ENCODE results near the gene TPD52L2.

DNA sequence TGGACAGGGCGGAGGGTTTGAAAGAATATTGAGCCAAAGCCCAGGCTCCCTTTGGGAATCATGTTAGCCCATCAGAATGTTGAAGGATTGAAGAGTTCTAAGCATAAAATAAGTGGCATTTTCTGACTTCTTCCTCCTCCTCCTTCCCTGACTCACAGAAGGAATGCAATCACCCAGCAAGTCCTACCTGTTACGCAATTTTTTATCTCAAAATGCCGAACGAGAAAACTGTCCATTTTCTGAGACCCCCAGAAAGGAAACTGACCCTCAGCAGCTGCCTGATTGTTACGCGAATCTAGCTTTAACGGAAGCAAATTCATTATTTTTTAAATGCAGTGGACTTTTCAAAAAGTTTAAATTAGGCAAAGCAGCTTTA is 25.1 kb downstream of the TPD52L2 start:
- TF ChIP-seq POLR2AphosphoS5 (IDR thresholded peaks at IDR 0.05; ENCODE audit: low read depth) (no peak), SPI1 (IDR thresholded peaks at IDR 0.05; ENCODE audit: borderline replicate concordance, low read depth) (no peak), GABPA (IDR thresholded peaks at IDR 0.05; ENCODE audit: low read depth) (no peak)
- TF ChIP-seq, protein P1, sequence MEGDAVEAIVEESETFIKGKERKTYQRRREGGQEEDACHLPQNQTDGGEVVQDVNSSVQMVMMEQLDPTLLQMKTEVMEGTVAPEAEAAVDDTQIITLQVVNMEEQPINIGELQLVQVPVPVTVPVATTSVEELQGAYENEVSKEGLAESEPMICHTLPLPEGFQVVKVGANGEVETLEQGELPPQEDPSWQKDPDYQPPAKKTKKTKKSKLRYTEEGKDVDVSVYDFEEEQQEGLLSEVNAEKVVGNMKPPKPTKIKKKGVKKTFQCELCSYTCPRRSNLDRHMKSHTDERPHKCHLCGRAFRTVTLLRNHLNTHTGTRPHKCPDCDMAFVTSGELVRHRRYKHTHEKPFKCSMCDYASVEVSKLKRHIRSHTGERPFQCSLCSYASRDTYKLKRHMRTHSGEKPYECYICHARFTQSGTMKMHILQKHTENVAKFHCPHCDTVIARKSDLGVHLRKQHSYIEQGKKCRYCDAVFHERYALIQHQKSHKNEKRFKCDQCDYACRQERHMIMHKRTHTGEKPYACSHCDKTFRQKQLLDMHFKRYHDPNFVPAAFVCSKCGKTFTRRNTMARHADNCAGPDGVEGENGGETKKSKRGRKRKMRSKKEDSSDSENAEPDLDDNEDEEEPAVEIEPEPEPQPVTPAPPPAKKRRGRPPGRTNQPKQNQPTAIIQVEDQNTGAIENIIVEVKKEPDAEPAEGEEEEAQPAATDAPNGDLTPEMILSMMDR (IDR thresholded peaks at IDR 0.05; ENCODE audit: insufficient read depth, low read length): no peak
- TF ChIP-seq, protein P2, sequence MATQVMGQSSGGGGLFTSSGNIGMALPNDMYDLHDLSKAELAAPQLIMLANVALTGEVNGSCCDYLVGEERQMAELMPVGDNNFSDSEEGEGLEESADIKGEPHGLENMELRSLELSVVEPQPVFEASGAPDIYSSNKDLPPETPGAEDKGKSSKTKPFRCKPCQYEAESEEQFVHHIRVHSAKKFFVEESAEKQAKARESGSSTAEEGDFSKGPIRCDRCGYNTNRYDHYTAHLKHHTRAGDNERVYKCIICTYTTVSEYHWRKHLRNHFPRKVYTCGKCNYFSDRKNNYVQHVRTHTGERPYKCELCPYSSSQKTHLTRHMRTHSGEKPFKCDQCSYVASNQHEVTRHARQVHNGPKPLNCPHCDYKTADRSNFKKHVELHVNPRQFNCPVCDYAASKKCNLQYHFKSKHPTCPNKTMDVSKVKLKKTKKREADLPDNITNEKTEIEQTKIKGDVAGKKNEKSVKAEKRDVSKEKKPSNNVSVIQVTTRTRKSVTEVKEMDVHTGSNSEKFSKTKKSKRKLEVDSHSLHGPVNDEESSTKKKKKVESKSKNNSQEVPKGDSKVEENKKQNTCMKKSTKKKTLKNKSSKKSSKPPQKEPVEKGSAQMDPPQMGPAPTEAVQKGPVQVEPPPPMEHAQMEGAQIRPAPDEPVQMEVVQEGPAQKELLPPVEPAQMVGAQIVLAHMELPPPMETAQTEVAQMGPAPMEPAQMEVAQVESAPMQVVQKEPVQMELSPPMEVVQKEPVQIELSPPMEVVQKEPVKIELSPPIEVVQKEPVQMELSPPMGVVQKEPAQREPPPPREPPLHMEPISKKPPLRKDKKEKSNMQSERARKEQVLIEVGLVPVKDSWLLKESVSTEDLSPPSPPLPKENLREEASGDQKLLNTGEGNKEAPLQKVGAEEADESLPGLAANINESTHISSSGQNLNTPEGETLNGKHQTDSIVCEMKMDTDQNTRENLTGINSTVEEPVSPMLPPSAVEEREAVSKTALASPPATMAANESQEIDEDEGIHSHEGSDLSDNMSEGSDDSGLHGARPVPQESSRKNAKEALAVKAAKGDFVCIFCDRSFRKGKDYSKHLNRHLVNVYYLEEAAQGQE (IDR thresholded peaks at IDR 0.05; ENCODE audit: insufficient replicate concordance, low read depth): no peak

All from HL-60 (cell line).